Measurements from ENCODE around the gene RBM15B.

DNA sequence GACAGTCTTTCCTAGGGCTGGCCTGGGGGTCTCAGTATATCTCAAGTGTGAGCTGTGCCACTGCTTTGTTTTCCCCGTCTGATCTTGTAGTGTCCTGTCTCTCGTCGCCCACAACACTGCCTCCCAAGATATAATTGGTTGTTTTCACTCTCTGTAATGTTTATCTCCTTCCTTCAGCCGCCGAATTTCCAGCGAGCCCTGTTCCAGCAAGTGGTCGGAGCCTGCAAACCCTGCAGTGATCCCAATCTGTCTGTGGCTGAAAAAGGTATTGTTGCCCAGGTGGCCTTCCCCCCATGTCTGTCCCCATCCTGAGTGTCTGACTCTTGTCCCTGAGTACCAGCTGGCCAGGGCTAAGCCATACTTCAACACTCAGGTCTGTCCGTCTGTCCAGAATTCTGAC is 15.5 kb upstream of the RBM15B start:
- TF ChIP-seq EP300 (IDR thresholded peaks at IDR 0.05; ENCODE audit: borderline replicate concordance): no peak
- no peak for TF ChIP-seq YY1 (IDR thresholded peaks at IDR 0.05; ENCODE audit: low read depth)
- no peak for TF ChIP-seq CREB1 (IDR thresholded peaks at IDR 0.05; ENCODE audit: low read depth)
- TF ChIP-seq TAF1 (IDR thresholded peaks at IDR 0.05; ENCODE audit: low read depth): no peak
- TF ChIP-seq RAD21 (IDR thresholded peaks at IDR 0.05; ENCODE audit: low read depth): no peak
- TF ChIP-seq, protein P1, sequence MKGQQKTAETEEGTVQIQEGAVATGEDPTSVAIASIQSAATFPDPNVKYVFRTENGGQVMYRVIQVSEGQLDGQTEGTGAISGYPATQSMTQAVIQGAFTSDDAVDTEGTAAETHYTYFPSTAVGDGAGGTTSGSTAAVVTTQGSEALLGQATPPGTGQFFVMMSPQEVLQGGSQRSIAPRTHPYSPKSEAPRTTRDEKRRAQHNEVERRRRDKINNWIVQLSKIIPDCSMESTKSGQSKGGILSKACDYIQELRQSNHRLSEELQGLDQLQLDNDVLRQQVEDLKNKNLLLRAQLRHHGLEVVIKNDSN (IDR thresholded peaks at IDR 0.05): no peak
- TF ChIP-seq TCF12 (IDR thresholded peaks at IDR 0.05; ENCODE audit: low read depth): no peak
- TF ChIP-seq CEBPB (IDR thresholded peaks at IDR 0.05): no peak
